PC-9 (cell line): ENCODE results near the gene TBC1D14. TPM values are rescaled to one million over a fixed set of nuclear protein-coding genes. Genes with fewer than 3 reads are reported as not detected.
"Not testable (repeated sequence)": the region's sequence is repeated elsewhere in the genome, so short reads cannot be mapped to it uniquely, and the experiment has no call there.

Source experiments
- BruUV-seq: library from RNA; stranded (reverse); fragments of 400-500 nt; replicated peaks from 2 replicates; lab custom pipeline; 2021; lab: Mats Ljungman, UMichigan
- CTCF ChIA-PET: fragments of 300-600 bp; sonication (Branson Sonifier 250); formaldehyde crosslinking; loops from one replicate; lab custom pipeline; 2022; ENCODE audit warnings: antibody characterized with exemption; lab: Charles Lee
- POLR2A ChIA-PET: fragments of 300-600 bp; sonication (Branson Sonifier 250); formaldehyde crosslinking; loops from one replicate; lab custom pipeline; 2022; ENCODE audit warnings: antibody characterized with exemption; ENCODE audit not compliant: unreplicated experiment; lab: Charles Lee
- DNase-seq, 2 experiments: peaks; one replicate each; pipeline versions ENCODE4 v3.0.0 to v3.0.0-alpha.2; 2015 to 2022; ENCODE audit warnings: mixed read lengths in 1 of 2
- H2AFZ ChIP-seq: fragments of 200-600 bp; sonication (generic); 2 replicates; pipeline ENCODE4 v1.8.1; 2017; ENCODE audit warnings: antibody characterized with exemption
- H3F3A ChIP-seq: fragments of 200-600 bp; sonication (generic); 2 replicates; pipeline ENCODE4 v1.8.1; 2017; ENCODE audit warnings: antibody characterized with exemption, mild to moderate bottlenecking, low read depth; ENCODE audit not compliant: insufficient read depth
- H3K27ac ChIP-seq: fragments of 200-600 bp; sonication (generic); 2 replicates; pipeline ENCODE4 v1.6.1; 2016; ENCODE audit warnings: mixed run types
- H3K27me3 ChIP-seq: fragments of 200-600 bp; sonication (generic); 2 replicates; pipeline ENCODE4 v1.6.1; 2016; ENCODE audit warnings: low read depth, mixed run types; ENCODE audit not compliant: insufficient read depth
- H3K36me3 ChIP-seq: fragments of 200-600 bp; sonication (generic); 2 replicates; pipeline ENCODE4 v1.6.1; 2016; ENCODE audit warnings: low read depth, mixed run types
- H3K4me1 ChIP-seq: fragments of 200-600 bp; sonication (generic); replicated peaks from 2 replicates; pipeline ENCODE4 v1.6.1; 2016; ENCODE audit warnings: mixed run types; ENCODE audit not compliant: insufficient read depth
- H3K4me2 ChIP-seq: fragments of 200-600 bp; sonication (generic); 2 replicates; pipeline ENCODE4 v1.6.1; 2017; ENCODE audit warnings: mixed run types
- H3K4me3 ChIP-seq: fragments of 200-600 bp; sonication (generic); 2 replicates; pipeline ENCODE4 v1.6.1; 2016; ENCODE audit warnings: mixed run types
- H3K79me2 ChIP-seq: fragments of 200-600 bp; sonication (generic); 2 replicates; pipeline ENCODE4 v1.6.1; 2017; ENCODE audit warnings: low read depth, mixed run types
- H3K9me2 ChIP-seq: fragments of 200-600 bp; sonication (generic); 2 replicates; pipeline ENCODE4 v1.8.1; 2017; ENCODE audit warnings: mild to moderate bottlenecking; ENCODE audit not compliant: insufficient read depth
- H3K9me3 ChIP-seq: fragments of 200-600 bp; sonication (generic); 2 replicates; pipeline ENCODE4 v1.8.1; 2016; ENCODE audit warnings: low read depth; ENCODE audit not compliant: insufficient read depth
- H4K20me1 ChIP-seq: fragments of 200-600 bp; sonication (generic); 2 replicates; pipeline ENCODE4 v1.8.1; 2017; ENCODE audit not compliant: insufficient read depth
- EZH2 ChIP-seq: fragments of 200-600 bp; sonication (generic); IDR thresholded peaks from 2 replicates; pipeline ENCODE4 v1.8.0; 2017; ENCODE audit warnings: antibody characterized with exemption, low read depth
- intact Hi-C: fragments of 100-400 bp; cut with micrococcal nuclease; formaldehyde crosslinking; loops from one replicate; pipeline ENCODE4 v1.10.0; 2022; ENCODE audit not compliant: unreplicated experiment
- total RNA-seq: library from RNA; stranded (reverse); gene quantifications from 2 replicates; pipeline ENCODE4 v1.2.3, GENCODE V29; 2021
- TF ChIP-seq, protein P1 (sequence below): fragments of 200-600 bp; sonication (generic); conservative IDR thresholded peaks from 2 replicates; pipeline ENCODE4 v1.6.1; 2017; ENCODE audit warnings: mixed run types, antibody characterized with exemption, mild to moderate bottlenecking, moderate library complexity

Gene TBC1D14
- total RNA-seq, 1 experiment from 2014 or later = 46.2 TPM

DNA sequence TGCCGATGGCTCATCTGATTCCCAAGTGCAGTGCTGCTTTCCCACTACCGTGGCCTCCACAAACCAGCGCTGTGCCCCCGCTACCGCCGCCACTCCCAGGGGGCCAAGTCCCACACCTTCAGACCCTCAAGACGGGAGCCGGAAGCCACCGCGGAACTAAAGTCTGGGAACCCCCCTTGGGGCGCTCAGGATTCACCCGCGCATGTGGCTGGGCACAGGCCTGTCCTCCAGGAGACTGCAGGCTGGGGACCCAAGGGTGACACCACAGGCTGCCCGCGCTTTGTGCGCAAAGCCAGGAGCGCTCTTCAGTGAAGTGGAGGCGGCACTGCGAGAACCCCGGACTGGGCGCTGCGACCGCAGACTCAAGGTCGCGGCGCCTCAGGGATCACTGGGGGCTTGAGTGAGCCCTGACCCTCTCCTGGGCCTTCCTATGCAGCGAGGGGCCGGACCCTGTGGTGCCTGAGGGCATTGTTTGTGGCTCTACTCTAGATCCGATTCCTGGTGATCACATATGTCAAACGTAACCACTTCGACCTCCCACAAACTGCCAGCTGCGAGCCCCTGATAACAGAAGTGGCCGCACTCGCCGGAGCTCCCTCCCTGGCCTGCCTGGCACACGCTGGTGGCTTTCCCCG, 20.4 kb upstream of the TBC1D14 start:
- no peaks in the 10 kb centered on the region for H3K79me2 ChIP-seq
- TF ChIP-seq EZH2 = no peak
- TF ChIP-seq, protein P1, sequence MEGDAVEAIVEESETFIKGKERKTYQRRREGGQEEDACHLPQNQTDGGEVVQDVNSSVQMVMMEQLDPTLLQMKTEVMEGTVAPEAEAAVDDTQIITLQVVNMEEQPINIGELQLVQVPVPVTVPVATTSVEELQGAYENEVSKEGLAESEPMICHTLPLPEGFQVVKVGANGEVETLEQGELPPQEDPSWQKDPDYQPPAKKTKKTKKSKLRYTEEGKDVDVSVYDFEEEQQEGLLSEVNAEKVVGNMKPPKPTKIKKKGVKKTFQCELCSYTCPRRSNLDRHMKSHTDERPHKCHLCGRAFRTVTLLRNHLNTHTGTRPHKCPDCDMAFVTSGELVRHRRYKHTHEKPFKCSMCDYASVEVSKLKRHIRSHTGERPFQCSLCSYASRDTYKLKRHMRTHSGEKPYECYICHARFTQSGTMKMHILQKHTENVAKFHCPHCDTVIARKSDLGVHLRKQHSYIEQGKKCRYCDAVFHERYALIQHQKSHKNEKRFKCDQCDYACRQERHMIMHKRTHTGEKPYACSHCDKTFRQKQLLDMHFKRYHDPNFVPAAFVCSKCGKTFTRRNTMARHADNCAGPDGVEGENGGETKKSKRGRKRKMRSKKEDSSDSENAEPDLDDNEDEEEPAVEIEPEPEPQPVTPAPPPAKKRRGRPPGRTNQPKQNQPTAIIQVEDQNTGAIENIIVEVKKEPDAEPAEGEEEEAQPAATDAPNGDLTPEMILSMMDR = no peak
- no peak overlapping the region for H3K4me2 ChIP-seq
- no peaks in the 10 kb centered on the region for H3K9me3 ChIP-seq
- no peak for DNase-seq
- no peaks in the 10 kb centered on the region for H3K36me3 ChIP-seq
- H2AFZ ChIP-seq = no peak overlapping the region
- intact Hi-C loops = no loop called here
- no peak overlapping the region for H3K27ac ChIP-seq
- CTCF ChIA-PET = no interaction called here
- no peak overlapping the region for H3K4me3 ChIP-seq
- POLR2A ChIA-PET = no interaction called here
- H3K9me2 ChIP-seq = no peaks in the 10 kb centered on the region
- no peaks in the 10 kb centered on the region for H3K27me3 ChIP-seq
- BruUV-seq = no TSS peak
- H3K4me1 ChIP-seq = no peaks in the 10 kb centered on the region
- H3F3A ChIP-seq = no peaks in the 10 kb centered on the region
- H4K20me1 ChIP-seq = no peaks in the 10 kb centered on the region

DNA sequence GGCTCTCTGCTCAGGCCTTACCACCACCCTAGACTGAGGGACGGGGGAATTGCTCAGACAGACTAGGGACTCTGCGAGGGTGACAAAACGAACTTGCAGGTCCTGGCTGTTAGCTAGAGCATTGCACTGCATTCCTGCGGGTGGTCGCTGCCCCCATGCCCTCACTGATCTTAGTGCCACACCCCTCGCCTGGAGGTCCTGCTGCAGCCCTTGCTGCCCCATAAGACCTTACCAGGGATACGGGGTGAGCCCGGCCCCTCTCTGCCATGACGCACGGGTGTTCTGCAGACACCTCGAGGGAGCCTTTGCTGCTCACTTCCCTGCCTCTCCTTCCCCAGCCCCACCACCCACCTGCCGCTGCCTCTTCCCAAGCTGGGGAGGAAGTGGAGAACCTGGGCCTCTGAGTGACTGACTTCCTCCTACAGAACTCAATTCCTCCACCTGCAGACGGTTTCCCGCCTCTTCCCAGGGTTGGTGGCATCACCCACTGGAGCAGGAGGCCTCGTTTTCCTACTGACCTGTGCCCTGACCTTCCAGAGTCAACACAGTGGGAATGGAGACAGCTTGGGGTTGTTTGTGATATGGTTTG, 19.8 kb upstream of the TBC1D14 start:
- no peaks in the 10 kb centered on the region for H3K9me3 ChIP-seq
- ChIA-PET CTCF (no interaction called here), POLR2A (no interaction called here)
- no peaks in the 10 kb centered on the region for H3K27me3 ChIP-seq
- H3K9me2 ChIP-seq = no peaks in the 10 kb centered on the region
- no peak overlapping the region for H3K4me3 ChIP-seq
- H2AFZ ChIP-seq = no peak overlapping the region
- TF ChIP-seq EZH2 = no peak
- TF ChIP-seq, protein P1 = no peak
- no peaks in the 10 kb centered on the region for H4K20me1 ChIP-seq
- intact Hi-C loops = no loop called here
- no peak overlapping the region for H3K4me2 ChIP-seq
- H3K4me1 ChIP-seq = no peaks in the 10 kb centered on the region
- no peak overlapping the region for H3K27ac ChIP-seq
- DNase-seq = no peak
- BruUV-seq = no TSS peak
- no peaks in the 10 kb centered on the region for H3F3A ChIP-seq
- no peaks in the 10 kb centered on the region for H3K79me2 ChIP-seq
- H3K36me3 ChIP-seq = no peaks in the 10 kb centered on the region

DNA sequence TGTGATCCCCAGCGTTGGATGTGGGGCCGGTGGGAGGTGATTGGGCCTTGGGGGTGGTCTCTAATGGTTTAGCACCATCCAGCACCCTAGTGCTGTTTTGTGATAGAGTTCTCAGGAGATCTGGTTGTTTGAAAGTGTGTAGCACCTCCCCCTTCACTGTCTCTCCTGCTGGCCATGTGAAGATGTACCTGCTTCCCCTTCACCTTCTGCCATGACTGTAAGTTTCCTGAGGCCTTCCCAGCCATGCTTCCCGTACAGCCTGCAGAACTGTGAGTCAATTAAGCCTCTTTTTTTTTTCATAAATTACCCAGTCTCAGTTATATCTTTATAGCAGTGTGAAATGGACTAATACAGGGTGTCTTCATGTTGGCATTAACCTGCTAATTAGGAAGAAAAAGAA, 19.3 kb upstream of the TBC1D14 start:
- Histone ChIP-seq H3K4me1 (no peaks in the 10 kb centered on the region), H2AFZ (no peak overlapping the region), H3K79me2 (no peaks in the 10 kb centered on the region), H3F3A (no peaks in the 10 kb centered on the region), H3K9me2 (no peaks in the 10 kb centered on the region), H4K20me1 (no peaks in the 10 kb centered on the region), H3K4me2 (no peak overlapping the region), H3K4me3 (no peak overlapping the region), H3K27me3 (no peaks in the 10 kb centered on the region), H3K9me3 (no peaks in the 10 kb centered on the region), H3K36me3 (no peaks in the 10 kb centered on the region), H3K27ac (no peak overlapping the region)
- CTCF ChIA-PET = no interaction called here
- intact Hi-C loops = no loop called here
- POLR2A ChIA-PET = no interaction called here
- no TSS peak for BruUV-seq
- DNase-seq = no peak
- TF ChIP-seq, protein P1 = no peak
- TF ChIP-seq EZH2 = no peak

DNA sequence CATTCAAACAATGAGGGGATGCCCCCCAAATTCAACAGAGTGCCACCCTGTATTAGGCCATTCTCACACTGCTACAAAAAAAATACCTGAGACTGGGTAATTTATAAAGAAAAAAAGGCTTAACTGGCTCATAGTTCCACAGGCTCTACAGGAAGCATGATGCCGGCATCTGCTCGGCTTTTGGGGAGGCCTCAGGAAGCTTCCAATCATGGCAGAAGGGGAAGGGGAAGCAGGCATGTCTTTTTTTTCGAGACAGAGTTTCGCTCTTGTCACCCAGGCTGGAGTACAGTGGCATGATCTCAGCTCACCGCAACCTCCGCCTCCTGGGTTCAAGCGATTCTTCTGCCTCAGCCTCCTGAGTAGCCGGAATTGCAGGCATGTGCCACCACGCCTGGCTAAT, 18.7 kb upstream of the TBC1D14 start:
- H3K27ac ChIP-seq, H4K20me1 ChIP-seq, BruUV-seq, CTCF ChIA-PET, H3K9me2 ChIP-seq, POLR2A ChIA-PET, H3K4me3 ChIP-seq, H2AFZ ChIP-seq, H3F3A ChIP-seq, H3K4me1 ChIP-seq, H3K27me3 ChIP-seq, H3K36me3 ChIP-seq, intact Hi-C loops, DNase-seq, H3K9me3 ChIP-seq, H3K4me2 ChIP-seq, H3K79me2 ChIP-seq: not testable (repeated sequence)
